ENCODE results near the gene NEURL3.
"Not testable (repeated sequence)": the region's sequence is repeated elsewhere in the genome, so short reads cannot be mapped to it uniquely, and the experiment has no call there.

The NEURL3 gene

DNA sequence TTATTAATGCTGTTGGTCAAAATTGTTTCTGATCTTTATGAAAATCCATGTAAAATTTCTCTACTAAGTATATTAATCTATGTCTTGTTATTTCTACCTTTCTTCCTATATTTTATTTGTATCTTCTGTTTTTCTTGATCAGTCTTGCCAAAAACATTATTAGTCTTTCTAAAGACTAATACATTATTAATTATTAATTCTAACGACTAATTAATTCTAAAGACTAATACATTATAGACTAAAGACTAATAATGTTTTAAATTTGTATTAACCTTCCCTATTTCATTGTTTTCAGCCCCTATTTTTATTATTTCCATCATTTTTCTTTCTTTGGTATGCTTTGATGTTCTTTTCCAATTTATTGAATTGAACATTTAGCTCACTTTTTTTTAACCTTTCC is 27.7 kb downstream of the NEURL3 start:
- no peak for DNase-seq

DNA sequence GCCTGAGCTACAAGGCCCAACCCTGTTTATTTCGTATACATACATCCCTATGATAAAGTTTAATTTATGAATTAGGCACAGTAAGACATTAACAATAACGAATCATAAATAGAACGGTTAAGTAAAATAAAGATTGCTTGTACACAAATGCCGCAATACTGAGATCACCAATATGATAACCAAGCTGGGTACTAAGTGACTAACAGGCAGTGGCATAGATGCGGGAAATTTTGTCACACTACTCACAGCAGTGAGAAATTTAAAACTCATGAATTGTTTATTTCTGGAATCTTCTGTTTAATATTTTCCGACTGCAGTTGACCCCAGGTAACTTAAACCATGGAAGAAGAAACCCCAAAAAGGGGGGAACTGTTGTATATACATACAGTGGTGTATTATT is 33.4 kb downstream of the NEURL3 start:
- no peak for DNase-seq

DNA sequence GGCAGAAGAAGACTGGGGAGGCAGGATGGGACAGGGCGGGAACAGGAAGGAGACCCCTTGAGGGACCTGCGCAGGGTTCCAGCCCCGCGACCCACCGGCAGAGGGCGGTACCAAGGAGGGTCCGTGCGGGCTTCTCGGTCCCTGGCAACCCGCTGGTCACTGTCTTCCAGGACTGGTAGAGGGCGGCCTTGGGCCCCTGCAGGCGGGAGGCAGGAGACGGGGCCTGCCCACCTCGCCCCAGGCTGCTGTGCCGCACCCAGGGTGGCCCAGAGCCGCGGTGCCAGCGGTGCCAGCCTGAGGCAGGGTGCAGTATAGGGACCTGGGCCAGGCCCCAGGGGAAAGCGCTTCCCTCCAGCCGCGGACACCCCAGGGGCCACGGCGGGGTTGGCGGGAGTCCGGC is 34.5 kb downstream of the NEURL3 start:
- DNase-seq: peak; percentile 26

DNA sequence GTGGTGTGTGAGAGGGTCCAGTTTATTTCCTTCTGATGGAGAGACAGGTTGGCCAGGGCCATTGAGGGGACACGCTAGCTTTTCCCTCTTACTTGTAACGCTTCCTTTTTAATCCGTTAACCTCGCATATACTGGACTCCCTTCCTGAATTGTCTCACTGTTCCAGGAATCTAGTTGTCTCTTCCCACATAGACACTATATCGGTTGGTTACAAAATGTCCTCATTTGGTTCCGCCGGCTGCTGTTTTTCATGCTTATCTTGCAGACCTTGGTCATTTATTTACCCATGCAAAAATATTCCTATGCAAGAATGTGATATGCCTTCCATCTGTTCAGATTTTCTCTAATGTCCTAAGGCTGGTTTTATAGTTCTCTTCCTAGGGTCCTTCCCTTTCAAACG is 35.0 kb downstream of the NEURL3 start:
- DNase-seq: no peak

DNA sequence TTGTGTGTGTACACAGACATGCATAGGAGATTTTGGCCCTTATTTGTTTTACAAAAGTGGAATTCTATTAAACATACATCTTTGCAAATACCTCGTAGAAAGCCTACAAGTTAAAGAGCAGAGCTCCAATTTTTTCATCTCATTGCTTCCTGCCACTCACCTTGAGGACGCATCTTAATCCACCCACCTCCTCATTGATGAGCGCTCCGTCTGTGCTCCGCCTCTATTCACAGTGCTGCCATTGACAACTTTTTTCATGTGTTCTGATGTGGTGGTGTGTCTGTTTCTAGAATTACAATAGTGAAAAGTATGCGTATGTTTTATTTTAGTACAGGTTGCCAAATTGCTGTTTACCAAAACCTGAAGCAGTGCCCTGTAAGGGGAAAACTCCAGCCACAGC is 36.3 kb downstream of the NEURL3 start:
- no peak for DNase-seq

DNA sequence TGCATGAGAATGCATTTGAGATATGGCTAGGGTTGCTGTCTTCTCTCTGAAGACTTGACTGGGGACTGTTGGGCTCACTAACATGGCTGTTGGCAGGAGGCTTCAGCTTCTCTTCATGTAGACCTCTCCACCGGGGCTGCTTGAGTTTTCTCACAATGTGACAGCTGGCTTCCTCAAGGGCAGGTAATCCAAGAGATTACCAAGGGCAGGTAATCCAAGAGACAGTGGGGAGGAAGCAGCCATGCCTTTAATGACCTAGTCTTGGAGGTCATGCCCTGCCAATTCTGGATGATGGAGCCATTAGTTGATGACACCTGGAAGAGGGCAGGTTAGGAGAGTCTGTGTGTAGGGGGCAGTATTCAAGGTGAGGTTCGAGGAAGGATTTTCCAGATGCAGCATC is 40.5 kb downstream of the NEURL3 start:
- DNase-seq: no peak

DNA sequence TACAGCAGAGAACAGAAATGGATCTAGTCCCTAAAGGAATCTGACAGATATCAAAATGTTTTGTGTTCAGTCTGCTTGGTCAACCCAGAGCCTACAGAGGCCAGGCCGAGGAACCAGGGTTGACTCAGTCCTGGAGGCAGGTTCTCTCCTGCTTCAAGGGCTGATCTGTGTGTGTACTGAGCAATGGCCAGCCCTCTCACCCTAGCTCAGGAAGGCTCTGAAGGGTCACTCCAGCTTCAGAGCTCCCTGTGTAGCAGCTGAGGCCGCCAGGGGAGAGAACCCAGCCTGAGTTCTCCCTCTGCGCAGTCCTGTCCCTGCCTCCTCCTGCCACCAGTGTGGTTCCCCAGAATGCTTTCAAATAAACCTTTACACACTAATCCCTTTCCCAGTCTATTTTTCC is 41.1 kb downstream of the NEURL3 start:
- no peak for DNase-seq

DNA sequence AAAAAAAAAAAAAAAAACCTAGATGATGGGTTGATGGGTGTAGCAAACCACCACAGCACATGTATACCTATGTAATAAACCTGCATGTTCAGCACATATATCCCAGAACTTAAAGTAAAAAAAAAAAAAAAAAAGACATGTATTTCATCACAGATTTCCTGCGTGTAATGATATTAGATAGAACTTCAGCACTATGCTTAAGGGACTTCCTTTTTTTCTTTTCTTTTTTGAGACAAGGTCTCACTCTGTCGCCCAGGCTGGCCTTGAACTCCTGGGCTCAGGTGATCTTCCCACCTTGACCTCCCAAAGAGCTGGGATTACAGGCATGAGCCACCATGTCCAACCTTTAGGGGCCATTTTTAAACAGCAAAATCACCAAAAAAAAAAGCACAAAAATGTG is 42.0 kb downstream of the NEURL3 start:
- no peak for DNase-seq

DNA sequence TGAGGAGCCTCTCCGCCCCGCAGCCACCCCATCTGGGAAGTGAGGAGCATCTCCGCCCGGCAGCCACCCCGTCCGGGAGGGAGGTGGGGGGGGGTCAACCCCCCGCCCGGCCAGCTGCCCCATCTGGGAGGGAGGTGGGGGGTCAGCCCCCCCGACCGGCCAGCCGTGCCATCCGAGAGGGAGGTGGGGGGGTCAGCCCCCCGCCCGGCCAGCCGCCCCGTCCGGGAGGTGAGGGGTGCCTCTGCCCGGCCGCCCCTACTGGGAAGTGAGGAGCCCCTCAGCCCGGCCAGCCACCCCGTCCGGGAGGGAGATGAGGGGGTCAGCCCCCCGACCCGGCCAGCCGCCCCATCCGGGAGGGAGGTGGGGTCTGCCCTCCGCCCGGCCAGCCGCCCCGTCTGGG is 43.5 kb downstream of the NEURL3 start:
- DNase-seq: not testable (repeated sequence)

DNA sequence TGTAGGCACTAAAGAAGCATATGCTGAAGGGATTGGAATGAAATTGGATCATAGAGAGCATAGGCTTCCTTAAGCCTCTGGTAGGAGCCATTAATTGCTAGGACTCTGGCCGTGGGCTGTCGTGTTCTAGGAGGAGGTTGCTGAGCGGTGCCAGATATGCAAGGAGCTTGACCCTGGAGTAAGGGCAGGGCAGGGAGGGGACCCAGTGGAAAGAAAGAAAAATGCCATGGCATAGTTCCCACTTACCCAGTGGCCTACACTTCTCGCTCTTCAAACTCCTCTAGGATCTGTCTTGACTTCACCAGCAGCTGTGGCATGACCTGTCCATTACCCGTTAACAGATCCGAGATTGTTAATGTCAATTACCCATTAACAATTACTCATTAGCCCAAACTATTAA is 53.1 kb downstream of the NEURL3 start:
- no peak for DNase-seq

DNA sequence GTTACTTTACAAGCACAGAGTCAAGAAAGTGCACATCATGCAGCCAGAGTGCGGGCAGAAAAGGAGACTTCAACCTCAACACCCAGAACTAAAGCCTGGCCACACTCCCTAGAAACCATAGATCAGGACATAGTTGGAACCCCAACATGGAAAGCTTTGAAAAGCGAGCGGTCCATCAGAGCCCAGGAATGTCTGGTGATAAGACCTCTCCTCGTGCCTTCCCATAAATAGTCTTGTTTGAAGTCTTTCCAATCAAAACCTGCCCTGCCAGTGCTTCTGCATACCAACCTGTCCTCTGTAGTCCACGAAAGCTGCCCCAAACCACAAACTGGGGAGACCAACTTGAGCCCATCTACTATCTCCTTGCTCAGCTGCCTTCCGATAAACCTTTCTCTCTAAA is 55.5 kb downstream of the NEURL3 start:
- no peak for DNase-seq

DNA sequence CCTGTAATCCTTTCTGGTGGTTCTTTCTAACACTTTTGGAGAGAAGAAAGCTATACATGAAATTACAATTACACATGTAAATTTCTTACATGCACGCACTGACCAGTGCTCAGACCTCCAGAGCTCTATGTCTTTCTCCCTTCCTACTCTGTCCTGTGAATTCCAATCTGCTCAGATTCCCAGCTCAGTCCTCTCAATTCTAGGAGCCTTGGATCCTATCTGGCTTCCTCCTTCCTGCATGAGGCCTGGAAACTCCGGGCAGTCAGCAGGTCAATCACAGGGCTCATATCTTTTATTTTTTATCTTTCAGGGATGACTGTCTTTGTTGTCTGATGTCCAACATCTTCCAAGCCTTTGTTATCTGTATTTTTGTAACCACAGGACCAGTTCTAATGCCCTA is 56.0 kb downstream of the NEURL3 start:
- no peak for DNase-seq

DNA sequence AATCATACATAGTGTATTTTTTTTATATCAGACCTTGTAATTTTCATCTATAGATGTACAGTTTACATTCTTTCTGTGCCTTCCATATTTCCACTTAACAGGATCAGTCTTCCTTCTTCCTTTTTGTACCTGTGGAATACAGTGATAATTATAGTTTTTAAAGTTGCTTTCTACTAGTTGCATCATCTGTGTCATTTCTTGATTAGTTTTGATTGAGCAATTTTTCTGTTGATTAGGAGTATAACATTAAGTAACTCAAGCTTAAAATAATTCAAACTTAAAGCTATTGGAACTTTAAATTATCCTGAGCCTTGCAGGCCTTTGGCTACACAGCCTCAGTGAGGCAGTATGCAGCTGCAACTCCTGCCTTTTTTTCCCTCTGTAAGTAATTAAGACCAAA is 57.4 kb downstream of the NEURL3 start:
- DNase-seq: no peak

All from fibroblast of skin of right quadriceps (primary cell).